ENCODE data around the gene EEF1A2. TPM values are rescaled to one million over a fixed set of nuclear protein-coding genes. Genes with fewer than 3 reads are reported as not detected.

EEF1A2 gene
- total and polyA plus RNA-seq, 2 donors (not counting 3 experiments of a cell fraction or from before 2014, with no cell fraction given) = 2.7 to 3.4 TPM

DNA sequence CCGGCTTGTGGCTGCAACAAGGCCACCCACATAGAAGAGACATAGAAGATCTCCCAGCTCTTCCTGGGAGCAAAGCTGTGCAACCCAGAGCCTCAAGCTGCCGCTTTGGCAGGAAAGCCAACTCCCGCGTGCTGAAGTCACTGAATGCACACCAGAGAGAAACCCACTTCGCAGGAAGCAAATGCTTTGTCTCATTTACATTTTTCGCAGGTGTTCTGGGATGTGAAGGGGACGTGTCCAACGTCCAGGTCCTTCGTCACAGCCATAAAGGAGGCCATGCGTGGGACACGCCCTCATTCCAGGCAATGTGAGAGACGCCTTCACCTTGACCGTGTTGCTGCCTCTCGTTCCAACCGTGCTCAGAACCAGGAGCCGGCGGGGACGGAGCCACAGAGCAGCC lies 50.9 kb downstream of the EEF1A2 start:
- H3K4me3 ChIP-seq (replicated peaks in 1 of 3; ENCODE audit: insufficient read depth in 1 of 3, low read depth in 1 of 3, low read length in 3 of 3) = no peak overlapping the region
- no peaks in the 10 kb centered on the region for H3K9me3 ChIP-seq (replicated peaks; ENCODE audit: control insufficient read depth, insufficient read depth, low read length)
- no peaks in the 10 kb centered on the region for H3K27me3 ChIP-seq (ENCODE audit: control insufficient read depth in 2 of 2, insufficient read depth in 2 of 2, low read length in 2 of 2)
- BruUV-seq (replicated peaks) = no TSS peak
- TF ChIP-seq MYC (IDR thresholded peaks at IDR 0.05; ENCODE audit: low read depth, low read length) (no peak), EZH2 (IDR thresholded peaks at IDR 0.05; ENCODE audit: borderline replicate concordance, low read depth, low read length, severe bottlenecking) (no peak), GATA2 (IDR thresholded peaks at IDR 0.05; ENCODE audit: insufficient read depth, insufficient read length, low read depth, low read length) (no peak), POLR2A (IDR thresholded peaks at IDR 0.05; ENCODE audit: low read depth, low read length) (no peak)
- TF ChIP-seq, protein P1, sequence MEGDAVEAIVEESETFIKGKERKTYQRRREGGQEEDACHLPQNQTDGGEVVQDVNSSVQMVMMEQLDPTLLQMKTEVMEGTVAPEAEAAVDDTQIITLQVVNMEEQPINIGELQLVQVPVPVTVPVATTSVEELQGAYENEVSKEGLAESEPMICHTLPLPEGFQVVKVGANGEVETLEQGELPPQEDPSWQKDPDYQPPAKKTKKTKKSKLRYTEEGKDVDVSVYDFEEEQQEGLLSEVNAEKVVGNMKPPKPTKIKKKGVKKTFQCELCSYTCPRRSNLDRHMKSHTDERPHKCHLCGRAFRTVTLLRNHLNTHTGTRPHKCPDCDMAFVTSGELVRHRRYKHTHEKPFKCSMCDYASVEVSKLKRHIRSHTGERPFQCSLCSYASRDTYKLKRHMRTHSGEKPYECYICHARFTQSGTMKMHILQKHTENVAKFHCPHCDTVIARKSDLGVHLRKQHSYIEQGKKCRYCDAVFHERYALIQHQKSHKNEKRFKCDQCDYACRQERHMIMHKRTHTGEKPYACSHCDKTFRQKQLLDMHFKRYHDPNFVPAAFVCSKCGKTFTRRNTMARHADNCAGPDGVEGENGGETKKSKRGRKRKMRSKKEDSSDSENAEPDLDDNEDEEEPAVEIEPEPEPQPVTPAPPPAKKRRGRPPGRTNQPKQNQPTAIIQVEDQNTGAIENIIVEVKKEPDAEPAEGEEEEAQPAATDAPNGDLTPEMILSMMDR (IDR thresholded peaks at IDR 0.05; ENCODE audit: extremely low read depth in 1 of 2, insufficient read depth in 1 of 2, low read depth in 1 of 2, low read length in 2 of 2) = no peak
- no peaks in the 10 kb centered on the region for H3K9me1 ChIP-seq (replicated peaks; ENCODE audit: control insufficient read depth, extremely low read depth, insufficient read depth, low read length)
- H4K20me1 ChIP-seq (replicated peaks; ENCODE audit: control insufficient read depth, extremely low read depth, insufficient read depth, low read length) = no peaks in the 10 kb centered on the region
- dilution Hi-C loops (cut with MboI; ENCODE audit: extremely low pct_ligation_motif_present, low sequenced_read_pairs) = no loop called here
- H3K36me3 ChIP-seq (ENCODE audit: control insufficient read depth in 2 of 2, extremely low read depth in 1 of 2, insufficient read depth in 2 of 2, low read length in 2 of 2) = no peaks in the 10 kb centered on the region
- no peak overlapping the region for H2AFZ ChIP-seq (ENCODE audit: low read depth, low read length)
- FAIRE-seq (no peak), DNase-seq (ENCODE audit: low read depth, low spot score) (no peak)
- no peaks in the 10 kb centered on the region for H3K79me2 ChIP-seq (ENCODE audit: control insufficient read depth, insufficient read depth, low read length)
- no peak overlapping the region for H3K9ac ChIP-seq (replicated peaks; ENCODE audit: extremely low read depth, insufficient read depth, low read length)
- intact Hi-C loops (cut with micrococcal nuclease) = no loop called here
- H3K4me1 ChIP-seq (ENCODE audit: control insufficient read depth, extremely low read depth, insufficient read depth, low read length) = no peaks in the 10 kb centered on the region
- no peak overlapping the region for H3K27ac ChIP-seq (ENCODE audit: insufficient read depth, low read depth, low read length)
- ChIA-PET POLR2A (no interaction called here), CTCF (no interaction called here)
- no peak overlapping the region for H3K4me2 ChIP-seq (ENCODE audit: insufficient read depth, low read length)

DNA sequence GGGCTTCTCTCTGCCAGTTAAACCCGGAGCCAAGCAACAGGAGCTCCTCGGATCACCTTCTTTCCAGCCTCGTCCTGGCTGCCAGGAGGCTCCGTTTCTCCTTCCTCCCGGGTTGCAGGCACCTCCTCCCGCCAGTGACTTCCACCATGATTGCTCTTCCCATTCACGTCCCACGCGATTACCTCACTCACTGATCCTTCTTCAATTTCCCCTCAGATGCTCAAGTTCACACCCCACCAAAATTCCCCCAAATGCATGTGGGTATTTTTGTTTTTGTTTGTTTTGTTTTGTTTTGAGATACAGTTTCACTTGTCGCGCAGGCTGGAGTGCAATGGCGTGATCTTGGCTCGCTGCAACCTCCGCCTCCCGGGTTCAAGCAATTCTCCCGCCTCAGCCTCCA lies 51.6 kb downstream of the EEF1A2 start:
- TF ChIP-seq EZH2 (IDR thresholded peaks at IDR 0.05; ENCODE audit: borderline replicate concordance, low read depth, low read length, severe bottlenecking) (no peak), FOS (IDR thresholded peaks at IDR 0.05; ENCODE audit: borderline replicate concordance, insufficient read depth, low read length) (no peak), POLR2A (IDR thresholded peaks at IDR 0.05; ENCODE audit: low read depth, low read length) (no peak), POLR2AphosphoS5 (IDR thresholded peaks at IDR 0.05; ENCODE audit: insufficient read depth, low read depth, low read length) (no peak), GATA2 (IDR thresholded peaks at IDR 0.05; ENCODE audit: insufficient read depth, insufficient read length, low read depth, low read length) (no peak), JUN (IDR thresholded peaks at IDR 0.05; ENCODE audit: borderline replicate concordance, insufficient read depth, insufficient read length, low read depth) (no peak)
- TF ChIP-seq, protein P1 (IDR thresholded peaks at IDR 0.05; ENCODE audit: extremely low read depth in 1 of 2, insufficient read depth in 1 of 2, low read depth in 1 of 2, low read length in 2 of 2) = no peak
- TF ChIP-seq, protein P2, sequence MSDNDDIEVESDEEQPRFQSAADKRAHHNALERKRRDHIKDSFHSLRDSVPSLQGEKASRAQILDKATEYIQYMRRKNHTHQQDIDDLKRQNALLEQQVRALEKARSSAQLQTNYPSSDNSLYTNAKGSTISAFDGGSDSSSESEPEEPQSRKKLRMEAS (IDR thresholded peaks at IDR 0.05; ENCODE audit: insufficient read depth, insufficient read length) = no peak
- no peaks in the 10 kb centered on the region for H3K9me3 ChIP-seq (replicated peaks; ENCODE audit: control insufficient read depth, insufficient read depth, low read length)
- CTCF ChIA-PET = no interaction called here
- no peak overlapping the region for H2AFZ ChIP-seq (ENCODE audit: low read depth, low read length)
- no TSS peak for BruUV-seq (replicated peaks)
- DNase-seq (ENCODE audit: low read depth, low spot score) (no peak), FAIRE-seq (no peak)
- no peaks in the 10 kb centered on the region for H3K79me2 ChIP-seq (ENCODE audit: control insufficient read depth, insufficient read depth, low read length)
- POLR2A ChIA-PET = no interaction called here
- H3K27ac ChIP-seq (ENCODE audit: insufficient read depth, low read depth, low read length) = no peak overlapping the region
- H3K9ac ChIP-seq (replicated peaks; ENCODE audit: extremely low read depth, insufficient read depth, low read length) = no peak overlapping the region
- dilution Hi-C loops (cut with MboI; ENCODE audit: extremely low pct_ligation_motif_present, low sequenced_read_pairs) = no loop called here
- no peaks in the 10 kb centered on the region for H3K4me1 ChIP-seq (ENCODE audit: control insufficient read depth, extremely low read depth, insufficient read depth, low read length)
- no peak overlapping the region for H3K4me2 ChIP-seq (ENCODE audit: insufficient read depth, low read length)
- no peaks in the 10 kb centered on the region for H4K20me1 ChIP-seq (replicated peaks; ENCODE audit: control insufficient read depth, extremely low read depth, insufficient read depth, low read length)
- H3K9me1 ChIP-seq (replicated peaks; ENCODE audit: control insufficient read depth, extremely low read depth, insufficient read depth, low read length) = no peaks in the 10 kb centered on the region
- no peak overlapping the region for H3K4me3 ChIP-seq (replicated peaks in 1 of 3; ENCODE audit: insufficient read depth in 1 of 3, low read depth in 1 of 3, low read length in 3 of 3)
- intact Hi-C loops (cut with micrococcal nuclease) = no loop called here
- no peaks in the 10 kb centered on the region for H3K36me3 ChIP-seq (ENCODE audit: control insufficient read depth in 2 of 2, extremely low read depth in 1 of 2, insufficient read depth in 2 of 2, low read length in 2 of 2)
- no peaks in the 10 kb centered on the region for H3K27me3 ChIP-seq (ENCODE audit: control insufficient read depth in 2 of 2, insufficient read depth in 2 of 2, low read length in 2 of 2)

Data from endothelial cell of umbilical vein (primary cell).